Esophagus muscularis mucosa (tissue), 4 donors: ENCODE measurements around the gene GORAB.

Source experiments
- EP300 ChIP-seq: sonication (generic); formaldehyde crosslinking; IDR thresholded peaks from one replicate; pipeline ENCODE4 v1.6.1; 2017; ENCODE audit warnings: antibody characterized with exemption
- POLR2A ChIP-seq: fragments of 450-650 bp; IDR thresholded peaks from one replicate; pipeline ENCODE4 v1.6.1; 2017; ENCODE audit warnings: antibody characterized with exemption, moderate library complexity, mild to moderate bottlenecking, low read depth
- TF ChIP-seq, protein P1 (sequence below), 3 experiments: fragments of 200-600 bp in 2 of 3; fragments of 450-650 bp in 1 of 3; sonication (generic) in 2 of 3; IDR thresholded peaks; one replicate each; pipeline ENCODE4 v1.5.1; 2017 to 2019; ENCODE audit warnings: antibody characterized with exemption in 3 of 3, mild to moderate bottlenecking in 2 of 3, moderate library complexity in 1 of 3

- TF ChIP-seq, protein P1, sequence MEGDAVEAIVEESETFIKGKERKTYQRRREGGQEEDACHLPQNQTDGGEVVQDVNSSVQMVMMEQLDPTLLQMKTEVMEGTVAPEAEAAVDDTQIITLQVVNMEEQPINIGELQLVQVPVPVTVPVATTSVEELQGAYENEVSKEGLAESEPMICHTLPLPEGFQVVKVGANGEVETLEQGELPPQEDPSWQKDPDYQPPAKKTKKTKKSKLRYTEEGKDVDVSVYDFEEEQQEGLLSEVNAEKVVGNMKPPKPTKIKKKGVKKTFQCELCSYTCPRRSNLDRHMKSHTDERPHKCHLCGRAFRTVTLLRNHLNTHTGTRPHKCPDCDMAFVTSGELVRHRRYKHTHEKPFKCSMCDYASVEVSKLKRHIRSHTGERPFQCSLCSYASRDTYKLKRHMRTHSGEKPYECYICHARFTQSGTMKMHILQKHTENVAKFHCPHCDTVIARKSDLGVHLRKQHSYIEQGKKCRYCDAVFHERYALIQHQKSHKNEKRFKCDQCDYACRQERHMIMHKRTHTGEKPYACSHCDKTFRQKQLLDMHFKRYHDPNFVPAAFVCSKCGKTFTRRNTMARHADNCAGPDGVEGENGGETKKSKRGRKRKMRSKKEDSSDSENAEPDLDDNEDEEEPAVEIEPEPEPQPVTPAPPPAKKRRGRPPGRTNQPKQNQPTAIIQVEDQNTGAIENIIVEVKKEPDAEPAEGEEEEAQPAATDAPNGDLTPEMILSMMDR (IDR thresholded peaks at IDR 0.05) = no peak
- no peak for TF ChIP-seq POLR2A
- no peak for TF ChIP-seq EP300
Measured at GRCh38 chr1:170583186-170583585, 51.2 kb downstream of the GORAB start.
